Astrocyte (in vitro differentiated cells and primary cell): ENCODE results near the gene ZNF716. TPM values are rescaled to one million over a fixed set of nuclear protein-coding genes. Genes with fewer than 3 reads are reported as not detected.

ENCODE experiments used
- DNase-seq: peaks from one replicate; pipeline ENCODE4 v3.0.0-alpha.2; 2010; ENCODE audit warnings: low read depth
- FAIRE-seq: peaks from 2 replicates; lab custom pipeline; 2011; peaks lifted over from hg19 to GRCh38; lab: Jason Lieb, UNC
- H2AFZ ChIP-seq: 2 replicates; pipeline ENCODE4 v1.6.0; 2012; ENCODE audit warnings: low read depth, low read length, inconsistent platforms
- H3K27ac ChIP-seq: 2 replicates; pipeline ENCODE4 v1.5.1; 2011; ENCODE audit warnings: low read depth, low read length, inconsistent platforms
- H3K27me3 ChIP-seq: 2 replicates; pipeline ENCODE4 v1.6.0; 2011; ENCODE audit warnings: low read length, inconsistent platforms; ENCODE audit not compliant: insufficient read depth
- H3K36me3 ChIP-seq: 2 replicates; pipeline ENCODE4 v1.5.1; 2011; ENCODE audit warnings: low read length, inconsistent platforms; ENCODE audit not compliant: insufficient read depth
- H3K4me1 ChIP-seq: 2 replicates; pipeline ENCODE4 v1.5.1; 2011; ENCODE audit warnings: low read length, inconsistent platforms; ENCODE audit not compliant: insufficient read depth
- H3K4me2 ChIP-seq: 2 replicates; pipeline ENCODE4 v1.6.0; 2012; ENCODE audit warnings: low read length, inconsistent platforms
- H3K4me3 ChIP-seq: 2 replicates; pipeline ENCODE4 v1.5.1; 2011; ENCODE audit warnings: low read depth, mild to moderate bottlenecking, low read length, inconsistent platforms; ENCODE audit not compliant: insufficient read depth
- H3K79me2 ChIP-seq: 2 replicates; pipeline ENCODE4 v1.6.0; 2012; ENCODE audit warnings: mild to moderate bottlenecking, low read length, inconsistent platforms; ENCODE audit not compliant: insufficient read depth
- H3K9ac ChIP-seq: 2 replicates; pipeline ENCODE4 v1.6.0; 2012; ENCODE audit warnings: mild to moderate bottlenecking, low read length, inconsistent platforms
- H3K9me3 ChIP-seq: 2 replicates; pipeline ENCODE4 v1.5.1; 2012; ENCODE audit warnings: low read depth, mild to moderate bottlenecking, low read length, inconsistent platforms; ENCODE audit not compliant: insufficient read depth
- H4K20me1 ChIP-seq: 2 replicates; pipeline ENCODE4 v1.6.0; 2012; ENCODE audit warnings: low read length, inconsistent platforms; ENCODE audit not compliant: insufficient read depth
- H3K27ac Mint-ChIP-seq: one replicate; pipeline ENCODE4 v1.8.0; 2021; ENCODE audit warnings: mild to moderate bottlenecking, mixed read lengths; ENCODE audit not compliant: unreplicated experiment
- H3K27me3 Mint-ChIP-seq: one replicate; pipeline ENCODE4 v1.8.0; 2021; ENCODE audit warnings: low read depth, mixed read lengths; ENCODE audit not compliant: unreplicated experiment
- H3K36me3 Mint-ChIP-seq: one replicate; pipeline ENCODE4 v1.8.0; 2021; ENCODE audit warnings: low read depth, mixed read lengths; ENCODE audit not compliant: unreplicated experiment
- H3K4me1 Mint-ChIP-seq: one replicate; pipeline ENCODE4 v1.8.0; 2021; ENCODE audit warnings: low read depth, mixed read lengths; ENCODE audit not compliant: unreplicated experiment
- H3K4me3 Mint-ChIP-seq: one replicate; pipeline ENCODE4 v1.8.0; 2021; ENCODE audit warnings: mild to moderate bottlenecking, moderate library complexity, mixed read lengths; ENCODE audit not compliant: unreplicated experiment
- H3K9me3 Mint-ChIP-seq: one replicate; pipeline ENCODE4 v1.8.0; 2021; ENCODE audit warnings: mild to moderate bottlenecking, mixed read lengths; ENCODE audit not compliant: unreplicated experiment
- CTCF ChIP-seq: IDR thresholded peaks from 2 replicates; pipeline ENCODE4 v1.5.1; 2011; ENCODE audit warnings: low read depth, mild to moderate bottlenecking, inconsistent platforms, low read length, moderate library complexity; ENCODE audit not compliant: insufficient read depth
- EZH2 ChIP-seq: IDR thresholded peaks from 2 replicates; pipeline ENCODE4 v1.6.1; 2012; ENCODE audit warnings: mild to moderate bottlenecking, low read length, inconsistent platforms; ENCODE audit not compliant: insufficient read depth
- microRNA-seq: library from miRNA; unstranded; fragments of <30 nt; microRNA quantifications from one replicate; pipeline ENCODE4 v1.2.0, GENCODE V29; 2020
- total RNA-seq: library from RNA; stranded (reverse); gene quantifications from 2 replicates; pipeline ENCODE4 v1.2.1, GENCODE V29; 2021

ZNF716 gene
- total RNA-seq, 1 donor from 2014 or later: not detected

DNA sequence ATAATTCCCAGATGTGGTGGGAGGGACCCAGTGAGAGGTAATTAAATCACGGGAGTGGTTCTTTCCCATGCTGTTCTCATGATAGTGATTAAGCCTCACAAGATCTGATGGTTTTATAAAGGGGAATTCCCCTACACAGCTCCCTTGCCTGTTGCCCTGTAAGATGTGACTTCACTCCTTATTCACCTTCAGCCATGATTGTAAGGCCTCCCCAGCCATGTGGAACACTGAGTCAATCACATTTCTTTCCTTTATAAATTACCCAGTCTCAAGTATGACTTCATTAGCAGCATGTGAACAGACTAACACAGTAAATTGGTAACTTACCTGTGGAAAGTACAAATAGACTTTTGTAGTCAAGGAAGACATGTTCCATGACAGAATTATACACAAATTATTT lies 55.2 kb downstream of the ZNF716 start:
- no peaks in the 10 kb centered on the region for H3K4me1 Mint-ChIP-seq
- Histone ChIP-seq H2AFZ (no peak overlapping the region), H3K9me3 (peaks cover 3% of the 10 kb centered on the region), H3K36me3 (no peaks in the 10 kb centered on the region), H3K4me2 (no peak overlapping the region), H3K27me3 (no peaks in the 10 kb centered on the region), H4K20me1 (no peaks in the 10 kb centered on the region), H3K27ac (no peak overlapping the region), H3K9ac (no peak overlapping the region), H3K4me3 (no peak overlapping the region), H3K79me2 (no peaks in the 10 kb centered on the region), H3K4me1 (no peaks in the 10 kb centered on the region)
- H3K36me3 Mint-ChIP-seq: no peaks in the 10 kb centered on the region
- peaks cover 7% of the 10 kb centered on the region for H3K9me3 Mint-ChIP-seq
- FAIRE-seq: no peak
- no peak for DNase-seq
- TF ChIP-seq CTCF (no peak), EZH2 (no peak)
- H3K4me3 Mint-ChIP-seq: no peak overlapping the region
- no peak overlapping the region for H3K27ac Mint-ChIP-seq
- H3K27me3 Mint-ChIP-seq: no peaks in the 10 kb centered on the region

Small RNAs within 50 kb of the gene (microRNA-seq; reads per million reads assigned to microRNA genes)
- gene MIR3147: not detected
